HUDEP-2 (cell line): ENCODE measurements around the gene USP10.

Experiments used
- DNase-seq, 76 experiments: peaks; one replicate each; lab custom pipeline; 2025; ENCODE audit not compliant: unreplicated experiment in 76 of 76; lab: John Stamatoyannopoulos, UW

Gene USP10

GRCh38 chr16:84790301-84790700 is 90.5 kb downstream of the USP10 start:
- no peak for DNase-seq

- DNase-seq: no peak
Observed at GRCh38 chr16:84791088-84791487, 91.3 kb downstream of the USP10 start.

GRCh38 chr16:84791501-84791900 is 91.7 kb downstream of the USP10 start:
- no peak for DNase-seq

GRCh38 chr16:84794186-84794585 is 94.4 kb downstream of the USP10 start:
- no peak for DNase-seq

GRCh38 chr16:84794626-84795025 is 94.8 kb downstream of the USP10 start:
- no peak for DNase-seq

- no peak for DNase-seq
Observed at GRCh38 chr16:84795329-84796053, 95.7 kb downstream of the USP10 start.

GRCh38 chr16:84800158-84800978 is 100.6 kb downstream of the USP10 start:
- no peak for DNase-seq

GRCh38 chr16:84803146-84803545 is 103.3 kb downstream of the USP10 start:
- DNase-seq: no peak

GRCh38 chr16:84804326-84804725 is 104.5 kb downstream of the USP10 start:
- DNase-seq: no peak

- no peak for DNase-seq
Observed at GRCh38 chr16:84806256-84806889, 106.6 kb downstream of the USP10 start.

GRCh38 chr16:84806890-84807258 is 107.1 kb downstream of the USP10 start:
- DNase-seq: no peak

GRCh38 chr16:84807776-84808175 is 108.0 kb downstream of the USP10 start:
- no peak for DNase-seq

GRCh38 chr16:84808826-84809225 is 109.0 kb downstream of the USP10 start:
- DNase-seq: no peak

- DNase-seq: no peak
Observed at GRCh38 chr16:84810518-84811273, 110.9 kb downstream of the USP10 start.

- DNase-seq: no peak
Observed at GRCh38 chr16:84811529-84811928, 111.7 kb downstream of the USP10 start.

GRCh38 chr16:84813141-84813934 is 113.5 kb downstream of the USP10 start:
- peak in 1 of 76 experiments; percentile 5 for DNase-seq

GRCh38 chr16:84815462-84815861 is 115.7 kb downstream of the USP10 start:
- DNase-seq: no peak

GRCh38 chr16:84816023-84816422 is 116.2 kb downstream of the USP10 start:
- DNase-seq: no peak

- DNase-seq: no peak
Observed at GRCh38 chr16:84816485-84816884, 116.7 kb downstream of the USP10 start.

GRCh38 chr16:84817206-84817605 is 117.4 kb downstream of the USP10 start:
- DNase-seq: no peak
